ENCODE results near the gene CD68. TPM values are rescaled to one million over a fixed set of nuclear protein-coding genes. Genes with fewer than 3 reads are reported as not detected.

The CD68 gene
- total RNA-seq, 1 donor from 2014 or later, result 398 TPM

- no peak overlapping the region for H3K4me3 ChIP-seq
- no peaks in the 10 kb centered on the region for H3K27me3 ChIP-seq
- intact Hi-C loops (cut with DNase I), result no loop called here
- DNase-seq (no peak), ATAC-seq (no peak)
- no peak for TF ChIP-seq CTCF (IDR thresholded peaks at IDR 0.05)
- H3K36me3 ChIP-seq, result no peaks in the 10 kb centered on the region
- H3K4me1 ChIP-seq, result peaks cover 4% of the 10 kb centered on the region
- H3K9me3 ChIP-seq, result no peaks in the 10 kb centered on the region
- H3K27ac ChIP-seq, result no peak overlapping the region
Observed at GRCh38 chr17:7541074-7541621, 38.3 kb upstream of the CD68 start.

- intact Hi-C loops (cut with DNase I), result no loop called here
- H3K4me1 ChIP-seq, result peaks cover 9% of the 10 kb centered on the region
- no peaks in the 10 kb centered on the region for H3K9me3 ChIP-seq
- no peak overlapping the region for H3K27ac ChIP-seq
- DNase-seq (no peak), ATAC-seq (no peak)
- H3K36me3 ChIP-seq, result no peaks in the 10 kb centered on the region
- TF ChIP-seq CTCF (IDR thresholded peaks at IDR 0.05), result no peak
- H3K4me3 ChIP-seq, result no peak overlapping the region
- H3K27me3 ChIP-seq, result no peaks in the 10 kb centered on the region
Observed at GRCh38 chr17:7544911-7545310, 34.5 kb upstream of the CD68 start.

- ATAC-seq (peak; percentile 81), DNase-seq (peak; percentile 88)
- H3K27me3 ChIP-seq, result no peaks in the 10 kb centered on the region
- no peaks in the 10 kb centered on the region for H3K9me3 ChIP-seq
- peak; percentile 18 for TF ChIP-seq CTCF (IDR thresholded peaks at IDR 0.05)
- H3K4me1 ChIP-seq, result peaks cover 29% of the 10 kb centered on the region
- H3K27ac ChIP-seq, result peak within 1 kb of the TSS; percentile 92
- peak within 1 kb of the TSS; percentile 81 for H3K4me3 ChIP-seq
- intact Hi-C loops (cut with DNase I), result no loop called here
- no peaks in the 10 kb centered on the region for H3K36me3 ChIP-seq
Observed at GRCh38 chr17:7548585-7549400, 30.6 kb upstream of the CD68 start, which contains the start of gene TNFSF12. Gene TNFSF12 (plus strand): TSS chr17:7549058. CDS start chr17:7549154, 96 bp downstream.

- H3K4me1 ChIP-seq, result peaks cover 29% of the 10 kb centered on the region
- intact Hi-C loops (cut with DNase I), result no loop called here
- peak; percentile 80 for DNase-seq
- no peak for TF ChIP-seq CTCF (IDR thresholded peaks at IDR 0.05)
- H3K27me3 ChIP-seq, result no peaks in the 10 kb centered on the region
- no peaks in the 10 kb centered on the region for H3K9me3 ChIP-seq
- no peaks in the 10 kb centered on the region for H3K36me3 ChIP-seq
- peak overlapping the region; percentile 81 for H3K4me3 ChIP-seq
- ATAC-seq, result peak; percentile 77
- peak overlapping the region; percentile 92 for H3K27ac ChIP-seq
Observed at GRCh38 chr17:7549401-7550055, 29.9 kb upstream of the CD68 start.

- peak overlapping the region; percentile 81 for H3K4me3 ChIP-seq
Observed at GRCh38 chr17:7550344-7550743, 29.1 kb upstream of the CD68 start.

More at GRCh38 chr17:7550344-7550743, 29.1 kb upstream of the CD68 start:
- H3K27ac ChIP-seq, result peak overlapping the region; percentile 92
- DNase-seq (no peak), ATAC-seq (no peak)
- intact Hi-C loops (cut with DNase I), result no loop called here
- no peaks in the 10 kb centered on the region for H3K36me3 ChIP-seq
- no peaks in the 10 kb centered on the region for H3K9me3 ChIP-seq
- peaks cover 25% of the 10 kb centered on the region for H3K4me1 ChIP-seq
- TF ChIP-seq CTCF (IDR thresholded peaks at IDR 0.05), result no peak
- no peaks in the 10 kb centered on the region for H3K27me3 ChIP-seq

All from upper lobe of right lung (tissue), 1 donor.